Liver (tissue), 9 donors: ENCODE results near the gene ANO4. TPM values are rescaled to one million over a fixed set of nuclear protein-coding genes. Genes with fewer than 3 reads are reported as not detected.

Source experiments
- DNase-seq: peaks from one replicate; pipeline ENCODE4 v3.0.0-alpha.2; 2017; ENCODE audit warnings: low spot score
- H3K27ac ChIP-seq, 2 donors: one replicate each; pipeline ENCODE4 v1.7.0; 2013; ENCODE audit warnings: inconsistent platforms in 2 of 2, low read length in 2 of 2, control low read depth in 1 of 2, low read depth in 1 of 2, mild to moderate bottlenecking in 1 of 2
- H3K27me3 ChIP-seq, 4 donors: one replicate each; pipeline versions ENCODE4 v1.6.1 to v1.7.0; 2013; ENCODE audit warnings: low read length in 3 of 4, inconsistent platforms in 1 of 4, mild to moderate bottlenecking in 1 of 4, moderate library complexity in 1 of 4; ENCODE audit not compliant: control insufficient read depth in 4 of 4, insufficient read depth in 4 of 4
- H3K36me3 ChIP-seq, 4 donors: one replicate each; pipeline versions ENCODE4 v1.6.1 to v1.7.0; 2013; ENCODE audit warnings: low read length in 3 of 4, mild to moderate bottlenecking in 3 of 4, low read depth in 1 of 4, moderate library complexity in 1 of 4; ENCODE audit not compliant: control insufficient read depth in 4 of 4, insufficient read depth in 3 of 4
- H3K4me1 ChIP-seq, 4 donors: one replicate each; pipeline versions ENCODE4 v1.6.1 to v1.7.0; 2013; ENCODE audit warnings: low read length in 3 of 4, mild to moderate bottlenecking in 3 of 4, moderate library complexity in 1 of 4; ENCODE audit not compliant: control insufficient read depth in 4 of 4, insufficient read depth in 4 of 4
- H3K4me3 ChIP-seq, 3 donors: one replicate each; pipeline versions ENCODE4 v1.6.1 to v1.7.0; 2013; ENCODE audit warnings: low read length in 3 of 3, control low read depth in 1 of 3, low read depth in 1 of 3, mild to moderate bottlenecking in 1 of 3
- H3K9ac ChIP-seq, 2 donors: one replicate each; pipeline ENCODE4 v1.7.0; 2013; ENCODE audit warnings: low read length in 2 of 2, mild to moderate bottlenecking in 2 of 2, moderate library complexity in 2 of 2, control low read depth in 1 of 2, low read depth in 1 of 2
- H3K9me3 ChIP-seq, 4 donors: one replicate each; pipeline versions ENCODE4 v1.6.1 to v1.7.0; 2013; ENCODE audit warnings: low read length in 3 of 4; ENCODE audit not compliant: control insufficient read depth in 4 of 4
- ATF3 ChIP-seq: IDR thresholded peaks from 2 replicates; pipeline ENCODE4 v1.6.1; 2016; ENCODE audit warnings: antibody characterized with exemption
- EGR1 ChIP-seq, 2 donors: IDR thresholded peaks; 2 replicates each; pipeline ENCODE4 v1.6.1; 2016 to 2018; ENCODE audit warnings: antibody characterized with exemption in 2 of 2, low read depth in 2 of 2
- FOXA1 ChIP-seq: IDR thresholded peaks from 2 replicates; pipeline ENCODE4 v1.6.1; 2016; ENCODE audit warnings: antibody characterized with exemption
- FOXA2 ChIP-seq: IDR thresholded peaks from 2 replicates; pipeline ENCODE4 v1.6.1; 2016; ENCODE audit warnings: antibody characterized with exemption
- GABPA ChIP-seq, 2 donors: IDR thresholded peaks in 1 of 2; conservative IDR thresholded peaks in 1 of 2; 2 replicates each; pipeline ENCODE4 v1.6.1; 2016; ENCODE audit warnings: antibody characterized with exemption in 2 of 2, mild to moderate bottlenecking in 1 of 2, moderate library complexity in 1 of 2
- HNF4G ChIP-seq: IDR thresholded peaks from 2 replicates; pipeline ENCODE4 v1.6.1; 2016; ENCODE audit warnings: antibody characterized with exemption
- JUND ChIP-seq, 2 donors: IDR thresholded peaks; 2 replicates each; pipeline ENCODE4 v1.6.1; 2016; ENCODE audit warnings: antibody characterized with exemption in 2 of 2
- NR2F2 ChIP-seq: IDR thresholded peaks from 2 replicates; pipeline ENCODE4 v1.6.1; 2016; ENCODE audit warnings: antibody characterized with exemption
- RAD21 ChIP-seq, 2 donors: IDR thresholded peaks; 2 replicates each; pipeline ENCODE4 v1.6.1; 2016; ENCODE audit warnings: antibody characterized with exemption in 2 of 2, mild to moderate bottlenecking in 2 of 2
- SP1 ChIP-seq: IDR thresholded peaks from 2 replicates; pipeline ENCODE4 v1.6.1; 2018; ENCODE audit warnings: antibody characterized with exemption, mild to moderate bottlenecking
- ZBTB33 ChIP-seq: IDR thresholded peaks from 2 replicates; pipeline ENCODE4 v1.6.1; 2016; ENCODE audit warnings: antibody characterized with exemption
- WGBS: extraction: QIAGEN DNeasy Blood & Tissue Kit; methylation state at CpG from one replicate; pipeline ENCODE4 v1.1.7; 2013; 5-methylcytosine and 5-hydroxymethylcytosine counted together
- polyA plus RNA-seq, 2 donors: library from polyadenylated mRNA; stranded (reverse) in 1 of 2; unstranded in 1 of 2; fragments of 200-250 nt in 1 of 2; fragments of >200 nt in 1 of 2; fragmentation: Nextera tagmentation in 1 of 2; extraction: Ambion mirVana in 1 of 2; gene quantifications; one replicate each; pipeline versions ENCODE4 v1.2.1 to v1.2.3, GENCODE V29; 2013 to 2015
- total RNA-seq, 2 donors: library from RNA; depleted of rRNA; stranded (reverse); fragments of >200 nt; gene quantifications; one replicate each; pipeline ENCODE4 v1.2.3, GENCODE V29; 2014
- donor health status: healthy.
- donor health status: healthy.
- donor health status: healthy.
- donor health status: healthy.
- donor health status: healthy.

The ANO4 gene
- total and polyA plus RNA-seq, 4 donors: 0.08 to 2.2 (median 0.17) TPM; not detected in 1

DNA sequence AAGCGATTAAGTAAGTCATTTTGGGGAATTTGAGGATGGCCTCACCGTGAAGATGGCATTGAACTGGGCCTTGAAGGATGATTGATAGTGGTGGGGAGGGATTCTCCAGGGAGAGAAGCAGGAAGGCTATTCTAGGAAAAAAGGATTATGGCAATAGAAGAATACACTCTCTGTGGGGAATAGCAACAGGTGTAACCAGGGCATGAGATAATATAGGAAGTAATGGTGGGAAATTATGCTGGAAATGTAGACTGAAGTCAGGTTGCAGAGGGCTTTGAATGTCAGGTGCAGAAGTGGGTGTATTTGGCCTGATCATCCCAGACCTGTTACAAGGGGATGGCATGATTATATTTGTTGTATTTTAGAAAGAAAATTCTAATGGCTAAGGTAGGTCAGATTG, 4.6 kb upstream of the ANO4 start:
- DNase-seq: no peak
- H3K9ac ChIP-seq: no peak overlapping the region
- no peaks in the 10 kb centered on the region for H3K36me3 ChIP-seq
- H3K9me3 ChIP-seq: no peaks in the 10 kb centered on the region
- H3K27ac ChIP-seq: no peak overlapping the region
- no peaks in the 10 kb centered on the region for H3K4me1 ChIP-seq
- WGBS: 85% methylated on average over 2 of the region's 2 CpGs
- H3K27me3 ChIP-seq: peaks cover 0 to 8% (median 3%) of the 10 kb centered on the region in 4 donors
- H3K4me3 ChIP-seq: no peak overlapping the region
- TF ChIP-seq NR2F2 (no peak), ZBTB33 (no peak)

DNA sequence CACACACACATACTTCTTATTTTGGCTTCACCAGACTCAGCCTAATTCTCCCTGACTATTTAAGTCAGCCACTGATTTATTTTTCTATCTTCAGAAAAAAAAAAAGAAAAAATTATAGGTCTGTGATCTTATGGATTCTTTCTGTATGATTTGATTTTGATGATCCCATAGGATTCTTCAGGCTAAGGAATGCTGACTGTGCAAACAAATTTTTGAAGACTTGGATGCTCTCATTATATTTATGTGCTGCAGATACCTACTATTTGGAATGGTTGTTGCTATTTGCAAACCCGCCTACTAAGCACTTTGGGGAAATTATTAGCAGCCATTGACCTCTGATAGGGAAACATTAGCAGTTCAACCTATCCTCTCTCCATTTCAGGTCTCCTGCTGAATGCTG, 4.0 kb upstream of the ANO4 start:
- Histone ChIP-seq H3K27ac (no peak overlapping the region), H3K9me3 (no peaks in the 10 kb centered on the region), H3K27me3 (peaks cover 0 to 8% (median 3%) of the 10 kb centered on the region in 4 donors), H3K36me3 (no peaks in the 10 kb centered on the region), H3K4me1 (no peaks in the 10 kb centered on the region), H3K4me3 (no peak overlapping the region), H3K9ac (no peak overlapping the region)
- 86% methylated on average over 1 of the region's 1 CpG for WGBS
- TF ChIP-seq ATF3 (no peak), SP1 (no peak), ZBTB33 (no peak), HNF4G (no peak), GABPA (IDR thresholded peaks at IDR 0.05 in 1 of 2, conservative IDR thresholded peaks at IDR 0.05 in 1 of 2) (no peak)
- no peak for DNase-seq

DNA sequence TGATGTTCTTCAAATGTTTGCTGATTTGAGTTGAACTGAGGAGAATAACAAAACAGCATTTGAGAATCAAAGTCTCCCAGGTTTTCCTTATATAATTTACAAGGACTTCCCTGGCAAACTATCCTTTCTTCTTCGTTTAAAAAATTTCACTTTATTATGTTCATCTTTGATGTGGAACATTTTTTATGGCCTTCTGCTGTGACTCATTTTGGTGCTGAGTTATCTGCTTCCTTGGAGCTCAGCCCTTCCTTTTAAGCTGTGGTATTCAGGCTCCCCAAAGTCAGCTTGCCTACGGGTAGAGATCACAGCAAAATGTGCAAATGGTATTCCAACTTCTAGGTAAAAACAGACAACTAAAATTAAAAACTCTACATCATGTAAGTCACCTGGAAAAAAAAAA, 1.4 kb upstream of the ANO4 start:
- no peak for TF ChIP-seq RAD21 (IDR thresholded peaks at IDR 0.05)
- DNase-seq: no peak
- Histone ChIP-seq H3K27ac (no peak overlapping the region), H3K4me3 (no peak overlapping the region), H3K36me3 (no peaks in the 10 kb centered on the region), H3K4me1 (no peaks in the 10 kb centered on the region), H3K9ac (no peak overlapping the region), H3K27me3 (peaks cover 0 to 8% (median 3%) of the 10 kb centered on the region in 4 donors), H3K9me3 (no peaks in the 10 kb centered on the region)
- 36% methylated on average over 2 of the region's 2 CpGs for WGBS

GRCh38 chr12:100795174-100795799, 711 bp downstream of the ANO4 start:
- no peak for DNase-seq
- no peak overlapping the region for H3K27ac ChIP-seq
- H3K4me1 ChIP-seq: no peaks in the 10 kb centered on the region
- WGBS: 38% methylated on average over 9 of the region's 9 CpGs
- H3K36me3 ChIP-seq: no peaks in the 10 kb centered on the region
- no peak overlapping the region for H3K4me3 ChIP-seq
- no peak overlapping the region for H3K9ac ChIP-seq
- H3K9me3 ChIP-seq: no peaks in the 10 kb centered on the region
- no peak for TF ChIP-seq FOXA2
- no peak for TF ChIP-seq EGR1 (IDR thresholded peaks at IDR 0.05; ENCODE audit: low read depth in 2 of 2)
- no peak for TF ChIP-seq JUND (IDR thresholded peaks at IDR 0.05)
- TF ChIP-seq SP1: no peak
- TF ChIP-seq FOXA1: no peak
- TF ChIP-seq GABPA (IDR thresholded peaks at IDR 0.05 in 1 of 2, conservative IDR thresholded peaks at IDR 0.05 in 1 of 2): no peak
- peaks cover 0 to 8% (median 3%) of the 10 kb centered on the region in 4 donors for H3K27me3 ChIP-seq
